ENCODE measurements around the gene ELP4.

Gene ELP4

GRCh38 chr11:31783252-31783651, 273.7 kb downstream of the ELP4 start:
- DNase-seq, result no peak

DNA sequence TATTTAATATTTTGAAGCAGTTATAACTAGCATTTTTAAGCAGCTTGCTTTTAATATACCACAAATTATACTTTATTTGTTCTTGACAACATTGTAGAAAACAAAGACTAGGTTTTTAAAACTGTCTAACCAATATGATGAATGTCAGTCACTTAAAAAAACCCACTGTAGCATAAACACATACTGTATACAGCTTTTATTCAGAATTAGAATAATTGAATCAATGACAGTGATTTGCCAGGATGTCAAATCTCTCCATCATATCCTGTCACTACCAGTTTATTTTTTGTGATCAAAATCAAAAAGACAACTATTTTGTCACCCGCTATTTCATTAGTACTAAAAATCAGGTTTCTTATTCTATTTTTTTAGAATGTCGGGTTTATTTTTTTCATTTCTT, 275.0 kb downstream of the ELP4 start:
- no peak for DNase-seq

DNA sequence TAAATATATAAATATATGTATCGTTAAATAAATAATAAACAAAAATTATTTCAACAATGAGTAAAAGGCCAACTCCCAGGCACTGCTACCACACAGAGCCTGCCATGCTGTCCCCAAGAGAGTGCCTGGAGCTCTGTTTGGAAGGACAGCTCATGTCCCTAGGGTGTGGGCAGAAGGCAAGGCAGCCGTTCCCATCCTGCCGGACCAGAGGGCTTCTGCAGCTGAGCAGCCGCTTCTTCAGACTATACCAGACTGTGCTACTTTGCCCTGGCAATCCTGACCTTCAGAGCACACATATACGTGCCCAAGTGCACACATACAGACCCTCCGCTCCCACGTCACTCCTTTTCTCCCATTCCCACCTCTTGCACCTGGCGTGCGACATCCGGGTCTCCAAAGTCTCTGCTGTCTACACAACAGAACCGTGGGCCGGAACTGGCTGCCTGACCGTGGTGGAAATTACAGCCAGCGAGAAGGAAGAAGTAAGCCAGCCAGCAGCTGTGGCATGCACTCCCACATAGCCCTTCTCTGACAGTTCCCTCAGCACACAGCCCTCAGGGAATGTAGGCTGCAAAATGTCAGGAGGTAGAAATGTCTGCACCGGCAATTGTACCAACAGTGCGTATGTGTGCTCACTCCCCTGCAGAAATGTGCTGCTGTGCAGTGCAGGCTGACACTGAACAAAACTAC, 277.6 kb downstream of the ELP4 start:
- DNase-seq, result no peak

DNA sequence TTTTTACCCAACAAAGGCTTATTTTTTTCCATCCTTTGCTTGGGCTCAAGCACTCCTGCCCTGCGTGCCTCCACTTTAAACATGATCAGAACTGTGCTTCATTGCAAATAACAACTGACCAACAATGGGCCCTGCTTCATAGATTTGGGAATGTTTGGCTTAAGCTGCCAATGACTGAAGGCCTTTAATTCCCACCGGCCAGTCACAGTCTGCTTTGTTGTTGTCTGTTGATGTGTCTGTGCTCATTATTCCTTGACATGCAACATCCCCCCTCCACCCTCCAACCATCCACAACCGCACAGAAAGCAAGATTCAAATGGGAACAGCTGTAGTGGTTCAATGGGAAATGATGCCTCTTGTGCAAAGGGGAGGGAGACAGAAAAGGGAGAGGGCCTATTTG, 278.5 kb downstream of the ELP4 start:
- DNase-seq, result no peak

DNA sequence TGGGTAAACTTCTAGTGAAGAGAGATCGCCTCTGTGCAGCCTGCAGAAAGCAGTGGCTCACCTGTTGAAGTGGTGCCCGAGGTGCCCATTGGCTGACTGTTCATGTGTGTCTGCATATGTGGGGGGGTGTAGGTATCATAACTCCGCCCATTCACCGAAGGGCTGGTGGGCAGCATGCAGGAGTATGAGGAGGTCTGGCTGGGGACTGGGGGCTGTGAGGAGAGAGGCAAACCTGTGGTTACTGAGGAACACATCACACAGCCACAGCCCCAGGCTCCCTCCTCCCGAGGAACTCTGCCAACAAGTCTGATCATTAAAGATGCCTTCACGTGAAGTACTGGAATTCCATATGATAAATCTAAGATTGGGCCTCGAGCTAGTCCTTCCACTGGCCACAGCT, 281.1 kb downstream of the ELP4 start:
- no peak for DNase-seq

DNA sequence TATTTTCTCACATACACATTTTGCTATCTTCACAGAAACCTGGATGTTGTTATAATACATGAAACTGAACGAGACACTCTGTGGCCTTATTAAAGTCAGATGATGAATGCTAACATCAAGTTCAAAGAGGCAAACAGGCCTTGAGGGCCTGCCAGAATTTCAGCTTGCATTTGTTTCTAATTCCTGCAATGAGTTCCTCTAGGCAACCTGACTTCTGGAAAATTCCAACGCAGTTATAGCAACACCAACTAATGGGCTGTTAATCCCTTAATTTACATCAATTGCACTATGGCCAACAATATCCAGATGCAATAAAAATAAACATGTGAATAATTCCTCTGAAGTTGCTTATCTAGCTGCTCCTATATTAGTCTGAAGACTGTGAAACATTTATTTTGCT, 282.5 kb downstream of the ELP4 start:
- DNase-seq, result no peak

DNA sequence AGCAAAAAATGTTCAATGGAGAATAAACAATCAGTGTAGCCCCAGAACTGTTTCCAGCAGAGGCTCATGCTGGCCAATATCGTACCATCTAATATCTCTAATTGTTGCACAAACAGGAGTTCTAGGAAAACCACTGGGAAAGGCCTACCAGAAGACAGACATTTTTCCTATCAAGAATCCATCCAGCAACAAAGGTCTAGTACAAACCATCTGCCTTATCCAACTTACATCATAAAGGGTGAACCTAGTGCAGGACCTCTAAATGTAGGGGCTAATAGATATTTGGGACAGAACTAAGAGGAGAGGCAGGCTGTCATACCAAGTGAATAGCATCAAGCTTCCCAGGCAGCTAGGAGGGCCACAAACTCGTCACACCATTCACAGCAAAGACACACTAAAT, 282.9 kb downstream of the ELP4 start:
- no peak for DNase-seq

DNA sequence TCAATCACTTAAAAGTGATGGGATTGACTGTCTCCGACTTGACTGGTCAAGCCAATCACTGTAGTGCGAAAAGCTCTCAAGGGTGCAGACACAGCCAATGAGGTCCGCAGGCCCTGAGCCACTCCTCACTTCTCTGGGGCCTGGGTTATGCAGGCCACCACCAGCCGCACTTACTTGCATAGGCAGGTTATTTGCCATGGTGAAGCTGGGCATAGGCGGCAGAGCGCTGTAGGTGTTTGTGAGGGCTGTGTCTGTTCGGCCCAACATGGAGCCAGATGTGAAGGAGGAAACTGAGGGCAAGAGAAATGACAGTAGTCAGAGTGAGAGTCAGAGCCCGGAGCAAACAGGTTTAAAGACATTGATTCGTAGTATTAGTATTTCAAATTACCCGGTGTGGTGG, 283.7 kb downstream of the ELP4 start:
- no peak for DNase-seq

DNA sequence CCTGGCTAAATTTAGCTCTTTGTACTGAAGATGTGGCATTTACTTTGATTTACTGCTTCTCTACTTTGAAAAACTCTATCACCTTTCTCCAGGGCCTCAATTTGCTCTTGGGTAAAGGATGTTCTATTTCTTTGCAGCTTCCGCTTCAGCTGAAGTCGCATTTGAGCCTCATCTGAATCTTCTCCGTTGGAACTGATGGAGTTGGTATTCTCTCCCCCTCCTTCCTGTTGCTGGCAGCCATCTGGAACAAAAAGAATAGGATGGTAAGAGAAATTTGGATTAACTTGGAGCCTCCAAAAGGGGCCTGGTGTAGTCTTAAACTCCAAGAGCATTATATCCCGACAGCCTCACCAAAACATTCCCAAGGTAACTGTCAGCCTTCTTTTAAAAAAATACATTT, 285.0 kb downstream of the ELP4 start:
- DNase-seq, result no peak

- DNase-seq, result no peak
These were observed 286.3 kb downstream of the ELP4 start for GRCh38 chr11:31795706-31796498.

DNA sequence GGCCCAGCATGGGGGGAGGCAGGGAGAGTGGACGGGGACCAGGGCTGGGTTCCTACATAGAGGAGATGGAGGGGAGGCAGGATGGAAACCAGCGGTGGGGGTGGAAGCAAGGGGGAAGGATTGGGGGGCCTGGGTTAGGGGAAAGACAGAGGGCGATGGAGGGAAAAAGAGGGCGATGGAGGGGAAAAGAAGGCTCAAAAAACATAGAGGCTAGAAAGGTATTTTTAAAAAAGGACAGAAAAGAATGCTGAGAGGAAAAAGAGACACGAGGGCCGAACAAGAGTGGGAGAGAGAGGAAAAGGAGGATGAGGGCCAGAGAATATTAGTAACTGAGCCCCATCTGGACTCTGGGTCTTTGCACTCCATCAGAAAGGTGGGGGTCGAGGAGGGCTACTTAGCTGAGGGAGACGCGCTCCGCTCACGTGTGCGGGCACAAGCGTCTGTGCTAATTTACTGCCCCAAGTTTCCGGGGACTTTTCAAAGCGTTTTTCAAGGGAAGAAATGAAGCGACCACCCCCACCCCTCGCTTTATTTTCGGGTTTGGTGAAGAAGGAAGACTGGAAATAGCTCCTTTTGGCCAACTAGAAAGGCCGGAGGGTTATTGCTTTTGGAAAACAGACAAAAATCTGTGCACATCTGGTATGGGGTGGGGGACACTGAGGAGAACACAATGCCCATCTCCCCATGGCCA, 287.1 kb downstream of the ELP4 start:
- DNase-seq, result no peak

- no peak for DNase-seq
These were observed 287.9 kb downstream of the ELP4 start for GRCh38 chr11:31797190-31798056.

- no peak for DNase-seq
These were observed 288.5 kb downstream of the ELP4 start for GRCh38 chr11:31798057-31798553.

DNA sequence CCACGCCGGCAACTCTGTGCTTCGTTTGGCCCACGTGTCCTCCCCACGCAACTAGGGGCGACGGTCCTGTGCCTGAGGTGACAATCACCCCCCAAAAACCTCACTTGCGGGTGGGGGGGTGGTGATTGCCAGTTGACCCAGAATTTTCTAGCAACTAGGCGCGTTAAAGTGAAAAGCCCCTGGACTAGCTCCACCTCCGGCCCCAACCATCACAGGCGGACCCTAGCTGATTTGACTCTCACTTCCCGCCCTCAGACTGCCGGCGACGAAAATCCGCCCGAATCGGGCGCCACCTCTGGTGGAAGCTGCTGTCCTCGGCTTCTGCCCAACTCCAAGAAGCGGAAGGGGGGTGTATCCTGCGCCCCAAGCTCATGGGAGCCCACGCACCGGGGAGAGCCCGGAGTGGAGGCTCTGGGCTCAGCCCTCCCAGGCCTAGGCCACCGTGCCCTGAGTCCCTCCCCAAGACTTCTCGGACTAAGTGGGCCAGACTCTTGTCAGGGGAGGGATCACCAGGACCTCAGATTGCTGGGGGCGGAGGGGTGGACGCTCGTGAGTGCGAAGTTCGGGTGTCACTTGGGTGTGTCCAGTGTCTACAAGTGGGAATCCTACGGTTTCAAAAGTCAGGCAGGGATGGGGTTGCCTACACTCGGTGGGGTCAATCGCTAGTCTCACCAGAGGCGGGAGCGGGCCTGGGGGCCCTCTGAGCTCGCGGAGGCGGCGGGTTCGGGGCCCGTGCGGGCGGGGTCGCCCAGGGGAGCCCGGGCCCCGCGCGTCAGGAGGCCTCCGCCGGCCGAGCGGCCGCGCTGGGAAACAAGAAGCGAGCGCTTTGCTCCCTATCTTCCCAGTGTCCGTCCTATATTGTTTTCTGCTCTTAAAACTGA, 289.2 kb downstream of the ELP4 start:
- no peak for DNase-seq

DNA sequence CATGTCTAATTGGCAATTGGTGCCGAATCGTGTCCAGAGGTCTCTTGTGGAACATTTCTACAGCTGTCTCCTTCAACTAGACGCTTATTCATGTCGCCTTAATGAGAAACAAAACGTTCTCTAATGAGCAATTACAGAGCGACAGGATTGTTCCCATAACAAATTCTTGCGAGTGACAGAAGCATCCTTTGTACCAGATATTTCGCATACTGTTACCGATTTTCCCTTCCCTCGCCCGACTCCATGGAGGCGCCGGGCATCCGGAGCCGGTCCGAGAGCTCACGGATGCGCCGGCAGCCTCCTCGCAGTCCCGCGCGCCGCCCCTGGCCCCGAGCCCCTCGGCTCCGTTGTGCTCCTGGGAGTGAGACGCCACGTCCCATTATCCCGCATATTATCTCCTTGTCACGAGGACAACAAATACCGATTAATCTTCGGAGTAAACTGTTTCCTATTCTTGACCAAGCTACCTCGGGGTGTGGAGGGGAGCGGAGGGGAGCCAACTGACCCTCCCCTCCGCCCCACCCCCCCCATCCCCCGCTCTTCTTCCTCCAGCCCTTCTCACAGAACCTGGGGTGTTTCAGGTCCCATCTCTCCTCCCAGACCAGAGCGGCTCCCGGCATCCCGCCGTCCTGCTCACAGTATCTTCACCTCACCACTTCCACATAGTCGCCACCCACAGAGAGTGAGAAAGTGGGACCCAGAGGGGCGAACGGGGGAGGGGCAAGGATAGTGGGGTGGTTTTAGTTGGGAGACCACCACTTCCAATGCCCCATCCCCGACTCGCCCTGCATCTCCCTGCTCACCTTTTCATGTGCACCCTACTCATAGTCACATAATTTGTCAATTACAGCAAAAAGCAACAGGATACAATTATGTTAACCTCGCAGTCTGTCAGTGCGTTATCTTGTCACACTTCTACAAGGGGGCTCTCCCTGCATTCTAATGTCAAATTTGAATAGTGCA, 290.1 kb downstream of the ELP4 start:
- no peak for DNase-seq

- DNase-seq, result no peak
These were observed 291.1 kb downstream of the ELP4 start for GRCh38 chr11:31800398-31801265.

GRCh38 chr11:31801298-31801702, 291.7 kb downstream of the ELP4 start:
- no peak for DNase-seq

- no peak for DNase-seq
These were observed 292.5 kb downstream of the ELP4 start for GRCh38 chr11:31802000-31802551.

GRCh38 chr11:31802609-31802989, 293.0 kb downstream of the ELP4 start:
- DNase-seq, result no peak
